GM23338 (cell line): Measurements from ENCODE around the gene C5AR1. TPM values are rescaled to one million over a fixed set of nuclear protein-coding genes. Genes with fewer than 3 reads are reported as not detected.
A peak's percentile ranks its signal among the peaks of the same experiment; 100 is the strongest.

ENCODE experiments used
- ATAC-seq: fragments of 200-7000 bp; cut with Tn5 transposase; 3 replicates; pipeline ENCODE4 v1.9.1; 2020
- DNase-seq: peaks from one replicate; pipeline ENCODE4 v3.0.0-alpha.2; 2015; ENCODE audit warnings: low spot score
- H2AFZ ChIP-seq: fragments of 200-600 bp; sonication (generic); 2 replicates; pipeline ENCODE4 v1.8.0; 2016; ENCODE audit warnings: antibody characterized with exemption, mild to moderate bottlenecking, moderate library complexity
- H3F3A ChIP-seq: fragments of 200-600 bp; sonication (generic); replicated peaks from 2 replicates; pipeline ENCODE4 v1.8.0; 2017; ENCODE audit warnings: antibody characterized with exemption, mixed run types, low read depth
- H3K27ac ChIP-seq: fragments of 200-600 bp; sonication (generic); 2 replicates; pipeline ENCODE4 v1.6.1; 2016; ENCODE audit warnings: low read depth
- H3K27me3 ChIP-seq: fragments of 200-600 bp; sonication (generic); 2 replicates; pipeline ENCODE4 v1.8.0; 2016; ENCODE audit warnings: mild to moderate bottlenecking, mixed run types, moderate library complexity; ENCODE audit not compliant: insufficient read depth
- H3K36me3 ChIP-seq: fragments of 200-600 bp; sonication (generic); 2 replicates; pipeline ENCODE4 v1.8.0; 2016; ENCODE audit warnings: mild to moderate bottlenecking; ENCODE audit not compliant: insufficient read depth
- H3K4me1 ChIP-seq: fragments of 200-600 bp; sonication (generic); 2 replicates; pipeline ENCODE4 v1.8.0; 2016; ENCODE audit warnings: mild to moderate bottlenecking, moderate library complexity; ENCODE audit not compliant: insufficient read depth
- H3K4me2 ChIP-seq: fragments of 200-600 bp; sonication (generic); 2 replicates; pipeline ENCODE4 v1.7.1; 2017; ENCODE audit warnings: mixed run types
- H3K4me3 ChIP-seq: fragments of 200-600 bp; sonication (generic); 2 replicates; pipeline ENCODE4 v1.6.1; 2016; ENCODE audit warnings: mixed run types
- H3K79me2 ChIP-seq: fragments of 200-600 bp; sonication (generic); replicated peaks from 2 replicates; pipeline ENCODE4 v1.8.0; 2017; ENCODE audit warnings: mild to moderate bottlenecking; ENCODE audit not compliant: insufficient read depth
- H3K9me2 ChIP-seq: fragments of 200-600 bp; sonication (generic); 2 replicates; pipeline ENCODE4 v1.8.0; 2017; ENCODE audit not compliant: insufficient read depth
- H4K20me1 ChIP-seq: fragments of 200-600 bp; sonication (generic); replicated peaks from 2 replicates; pipeline ENCODE4 v1.8.0; 2017; ENCODE audit warnings: mild to moderate bottlenecking; ENCODE audit not compliant: insufficient read depth
- H3K27ac Mint-ChIP-seq: 2 replicates; pipeline ENCODE4 v1.8.0; 2020; ENCODE audit warnings: inconsistent platforms, mild to moderate bottlenecking, moderate library complexity, mixed read lengths
- H3K27me3 Mint-ChIP-seq: 3 replicates; pipeline ENCODE4 v1.8.0; 2022; ENCODE audit warnings: low read depth, mild to moderate bottlenecking, moderate library complexity, mixed read lengths, inconsistent platforms; ENCODE audit not compliant: insufficient read depth, poor library complexity
- H3K36me3 Mint-ChIP-seq: 3 replicates; pipeline ENCODE4 v1.8.0; 2021; ENCODE audit warnings: low read depth, mild to moderate bottlenecking, inconsistent platforms, moderate library complexity, mixed read lengths
- H3K4me1 Mint-ChIP-seq: 3 replicates; pipeline ENCODE4 v1.8.0; 2020; ENCODE audit warnings: mild to moderate bottlenecking, inconsistent platforms, mixed read lengths
- H3K4me3 Mint-ChIP-seq: 3 replicates; pipeline ENCODE4 v1.8.0; 2021; ENCODE audit warnings: moderate library complexity, mild to moderate bottlenecking, inconsistent platforms, mixed read lengths
- H3K9me3 Mint-ChIP-seq: 3 replicates; pipeline ENCODE4 v1.8.0; 2020; ENCODE audit warnings: moderate library complexity, mild to moderate bottlenecking, inconsistent platforms, mixed read lengths
- CTCF ChIP-seq, 2 experiments: fragments of 200-600 bp in 1 of 2; sonication (generic) in 1 of 2; conservative IDR thresholded peaks; 2 replicates each; pipeline versions ENCODE4 v1.5.1 to v1.6.1; 2016 to 2017; ENCODE audit warnings: antibody characterized with exemption in 2 of 2, low read depth in 2 of 2, mild to moderate bottlenecking in 2 of 2, moderate library complexity in 1 of 2
- ETS1 ChIP-seq: IDR thresholded peaks from 2 replicates; pipeline ENCODE4 v1.6.1; 2016; ENCODE audit warnings: antibody characterized with exemption
- JUNB ChIP-seq: IDR thresholded peaks from one replicate; pipeline ENCODE4 v1.6.1; 2016; ENCODE audit warnings: antibody characterized with exemption; ENCODE audit not compliant: unreplicated experiment
- POLR2AphosphoS5 ChIP-seq: IDR thresholded peaks from 2 replicates; pipeline ENCODE4 v1.6.1; 2016; ENCODE audit warnings: antibody characterized with exemption, low read depth
- ZNF331 ChIP-seq: fragments of 250-450 bp; sonication (Bioruptor Pico); IDR thresholded peaks from 2 replicates; pipeline ENCODE4 v1.5.0; 2020; ENCODE audit warnings: low read depth, mild to moderate bottlenecking, moderate library complexity
- ZNF462 ChIP-seq: fragments of 250-450 bp; sonication (Bioruptor Pico); IDR thresholded peaks from 2 replicates; pipeline ENCODE4 v1.5.0; 2020; ENCODE audit warnings: mild to moderate bottlenecking, moderate library complexity
- long read RNA-seq: library from polyadenylated mRNA; unstranded; transcript quantifications from one replicate; pipeline ENCODE4 v2.0.0, GENCODE V29; 2020; ENCODE audit not compliant: unreplicated experiment
- polyA plus RNA-seq: library from polyadenylated mRNA; unstranded; fragments of >200 nt; fragmentation: Nextera tagmentation; extraction: Ambion mirVana; gene quantifications from 2 replicates; pipeline ENCODE4 v1.2.1, GENCODE V29; 2016
- total RNA-seq: library from RNA; depleted of rRNA; stranded (reverse); fragments of >200 nt; shearing (Covaris generic); gene quantifications from 2 replicates; pipeline ENCODE4 v1.2.3, GENCODE V29; 2014; rRNA removed

C5AR1 gene
- 0.58 TPM in 1 of 2 replicates, not detected in the other for total RNA-seq
- 0.08 TPM in 1 of 2 replicates, not detected in the other for polyA plus RNA-seq
- long read RNA-seq: 0 reads

- Mint-ChIP-seq H3K4me1 (peaks cover 2% of the 10 kb centered on the region; the same call in 2 of the 3 replicates), H3K36me3 (no peaks in the 10 kb centered on the region), H3K27me3 (peaks cover 3% of the 10 kb centered on the region), H3K27ac (no peak within 1 kb of the TSS), H3K4me3 (no peak within 1 kb of the TSS), H3K9me3 (peaks cover 3% of the 10 kb centered on the region)
- H3K27ac ChIP-seq: no peak within 1 kb of the TSS
- no peaks in the 10 kb centered on the region for H3K36me3 ChIP-seq
- no peaks in the 10 kb centered on the region for H3F3A ChIP-seq
- no peaks in the 10 kb centered on the region for H3K9me2 ChIP-seq
- H4K20me1 ChIP-seq: no peaks in the 10 kb centered on the region
- H3K4me1 ChIP-seq: no peaks in the 10 kb centered on the region
- H3K79me2 ChIP-seq: no peaks in the 10 kb centered on the region
- H3K27me3 ChIP-seq: no peaks in the 10 kb centered on the region
- no peak for DNase-seq
- peak; percentile 26; the same call in 1 of the 3 replicates for ATAC-seq
- no peak within 1 kb of the TSS for H2AFZ ChIP-seq
- no peak within 1 kb of the TSS for H3K4me3 ChIP-seq
- TF ChIP-seq ETS1 (no peak), CTCF (conservative IDR thresholded peaks at IDR 0.05; ENCODE audit: low read depth in 2 of 2) (peak in 1 of 2 experiments; percentile 27; a peak in 1 of 4 replicates), POLR2AphosphoS5 (no peak)
- no peak within 1 kb of the TSS for H3K4me2 ChIP-seq
Observed at GRCh38 chr19:47309608-47310007, at the start of gene C5AR1. Gene C5AR1 (plus strand): TSS chr19:47309861. CDS start chr19:47309896, 35 bp downstream.

- Histone ChIP-seq H2AFZ (no peak overlapping the region), H3K36me3 (peaks cover 8% of the 10 kb centered on the region), H4K20me1 (no peaks in the 10 kb centered on the region; the same call in 1 of the 2 replicates), H3F3A (peaks cover 17% of the 10 kb centered on the region; the same call in 1 of the 2 replicates), H3K4me1 (peaks cover 10% of the 10 kb centered on the region; the same call in 1 of the 2 replicates), H3K79me2 (peaks cover 15% of the 10 kb centered on the region), H3K27me3 (no peaks in the 10 kb centered on the region), H3K27ac (no peak overlapping the region), H3K4me2 (no peak overlapping the region), H3K9me2 (no peaks in the 10 kb centered on the region), H3K4me3 (no peak overlapping the region)
- Mint-ChIP-seq H3K36me3 (peaks cover 61% of the 10 kb centered on the region), H3K4me3 (no peak overlapping the region), H3K27me3 (peaks cover 16% of the 10 kb centered on the region), H3K9me3 (no peaks in the 10 kb centered on the region; the same call in 1 of the 3 replicates), H3K4me1 (peaks cover 16% of the 10 kb centered on the region), H3K27ac (no peak overlapping the region)
- DNase-seq (no peak), ATAC-seq (no peak)
- TF ChIP-seq ETS1 (no peak), JUNB (no peak), ZNF462 (no peak), ZNF331 (no peak), CTCF (conservative IDR thresholded peaks at IDR 0.05; ENCODE audit: low read depth in 2 of 2) (no peak)
Observed at GRCh38 chr19:47260476-47260875, 49.2 kb upstream of the C5AR1 start.
